WTC11 (cell line): Measurements from ENCODE around the gene MEF2D. TPM values are rescaled to one million over a fixed set of nuclear protein-coding genes. Genes with fewer than 3 reads are reported as not detected.
A peak's percentile ranks its signal among the peaks of the same experiment; 100 is the strongest.

Source experiments
- ATAC-seq: fragments of 200-7000 bp; cut with Tn5 transposase; 2 replicates; pipeline ENCODE4 v1.10.0; 2021; ENCODE audit warnings: mild to moderate bottlenecking, moderate library complexity
- CTCF ChIA-PET: fragments of 300-600 bp; sonication (Branson Sonifier 250); formaldehyde crosslinking; loops from one replicate; lab custom pipeline; 2021; ENCODE audit warnings: antibody characterized with exemption; lab: Charles Lee
- POLR2A ChIA-PET: fragments of 350-600 bp; sonication (Branson Sonifier 250); formaldehyde crosslinking; loops from one replicate; lab custom pipeline; 2021; ENCODE audit warnings: antibody characterized with exemption; lab: Charles Lee
- DNase-seq: peaks from one replicate; pipeline ENCODE4 v3.0.0; 2021; ENCODE audit warnings: low spot score
- H3K27ac Mint-ChIP-seq: 2 replicates; pipeline ENCODE4 v1.8.0; 2021; ENCODE audit warnings: mixed read lengths
- H3K27me3 Mint-ChIP-seq: 2 replicates; pipeline ENCODE4 v1.8.0; 2021; ENCODE audit warnings: low read depth, mild to moderate bottlenecking, moderate library complexity, mixed read lengths
- H3K36me3 Mint-ChIP-seq: 2 replicates; pipeline ENCODE4 v1.8.0; 2021; ENCODE audit warnings: mixed read lengths
- H3K4me1 Mint-ChIP-seq: 2 replicates; pipeline ENCODE4 v1.8.0; 2022; ENCODE audit warnings: mixed read lengths
- H3K4me3 Mint-ChIP-seq: 2 replicates; pipeline ENCODE4 v1.8.0; 2021; ENCODE audit warnings: mild to moderate bottlenecking, moderate library complexity, mixed read lengths
- H3K9me3 Mint-ChIP-seq: 2 replicates; pipeline ENCODE4 v1.8.0; 2021; ENCODE audit warnings: mixed read lengths
- CREB1 ChIP-seq: sonication (generic); formaldehyde crosslinking; IDR thresholded peaks from 2 replicates; pipeline ENCODE4 v1.8.0; 2023; ENCODE audit warnings: mild to moderate bottlenecking, missing genetic modification reagents
- ETV6 ChIP-seq: sonication (generic); formaldehyde crosslinking; IDR thresholded peaks from 2 replicates; pipeline ENCODE4 v1.8.1; 2022; ENCODE audit warnings: mild to moderate bottlenecking, missing genetic modification reagents
- GABPB1 ChIP-seq: sonication (generic); formaldehyde crosslinking; IDR thresholded peaks from 2 replicates; pipeline ENCODE4 v1.8.1; 2023; ENCODE audit warnings: mild to moderate bottlenecking, missing genetic modification reagents
- HMGA2 ChIP-seq: fragments of 250-450 bp; sonication (Bioruptor Pico); IDR thresholded peaks from 2 replicates; pipeline ENCODE4 v1.4.0; 2021; ENCODE audit warnings: mild to moderate bottlenecking, moderate library complexity
- KAT7 ChIP-seq: sonication (generic); formaldehyde crosslinking; IDR thresholded peaks from 2 replicates; pipeline ENCODE4 v1.8.1; 2023; ENCODE audit warnings: missing genetic modification reagents, mild to moderate bottlenecking, borderline replicate concordance
- MXD4 ChIP-seq: fragments of 250-450 bp; sonication (Bioruptor Pico); IDR thresholded peaks from 2 replicates; pipeline ENCODE4 v1.8.0; 2021; ENCODE audit warnings: mild to moderate bottlenecking, moderate library complexity, borderline replicate concordance
- PREB ChIP-seq: sonication (generic); formaldehyde crosslinking; IDR thresholded peaks from 2 replicates; pipeline ENCODE4 v1.8.1; 2022; ENCODE audit warnings: mild to moderate bottlenecking, missing genetic modification reagents, moderate library complexity, borderline replicate concordance
- PRRX2 ChIP-seq: fragments of 250-450 bp; sonication (Bioruptor Pico); IDR thresholded peaks from 2 replicates; pipeline ENCODE4 v1.8.0; 2021; ENCODE audit warnings: mild to moderate bottlenecking
- SMAD4 ChIP-seq: sonication (generic); formaldehyde crosslinking; IDR thresholded peaks from 2 replicates; pipeline ENCODE4 v1.8.0; 2022; ENCODE audit warnings: mild to moderate bottlenecking, missing genetic modification reagents
- TEAD4 ChIP-seq: sonication (generic); formaldehyde crosslinking; IDR thresholded peaks from 2 replicates; pipeline ENCODE4 v1.8.0; 2022; ENCODE audit warnings: mild to moderate bottlenecking, missing genetic modification reagents
- ZNF138 ChIP-seq: sonication (generic); formaldehyde crosslinking; conservative IDR thresholded peaks from 2 replicates; pipeline ENCODE4 v1.8.1; 2022; ENCODE audit warnings: mild to moderate bottlenecking, moderate library complexity, missing genetic modification reagents
- total RNA-seq: library from RNA; stranded (reverse); gene quantifications from 3 replicates; pipeline ENCODE4 v1.2.3, GENCODE V29; 2021
- TF ChIP-seq, protein P1 (sequence below): sonication (generic); formaldehyde crosslinking; IDR thresholded peaks from 2 replicates; pipeline ENCODE4 v1.8.0; 2022; ENCODE audit warnings: mild to moderate bottlenecking, missing genetic modification reagents
- TF ChIP-seq, protein P2 (sequence below): sonication (generic); formaldehyde crosslinking; IDR thresholded peaks from 2 replicates; pipeline ENCODE4 v1.8.0; 2023; ENCODE audit warnings: mild to moderate bottlenecking, missing genetic modification reagents
- TF ChIP-seq, protein P3 (sequence below): sonication (generic); formaldehyde crosslinking; IDR thresholded peaks from 2 replicates; pipeline ENCODE4 v1.8.1; 2022; ENCODE audit warnings: low read depth, missing genetic modification reagents, borderline replicate concordance
- TF ChIP-seq, protein P4 (sequence below): fragments of 250-450 bp; sonication (Bioruptor Pico); IDR thresholded peaks from 2 replicates; pipeline ENCODE4 v1.9.0; 2021; ENCODE audit warnings: mild to moderate bottlenecking
- TF ChIP-seq, protein P5 (sequence below): sonication (generic); formaldehyde crosslinking; IDR thresholded peaks from 2 replicates; pipeline ENCODE4 v1.8.0; 2022; ENCODE audit warnings: mild to moderate bottlenecking, missing genetic modification reagents

The MEF2D gene
- total RNA-seq, 1 experiment from 2014 or later, result 24.1 TPM

DNA sequence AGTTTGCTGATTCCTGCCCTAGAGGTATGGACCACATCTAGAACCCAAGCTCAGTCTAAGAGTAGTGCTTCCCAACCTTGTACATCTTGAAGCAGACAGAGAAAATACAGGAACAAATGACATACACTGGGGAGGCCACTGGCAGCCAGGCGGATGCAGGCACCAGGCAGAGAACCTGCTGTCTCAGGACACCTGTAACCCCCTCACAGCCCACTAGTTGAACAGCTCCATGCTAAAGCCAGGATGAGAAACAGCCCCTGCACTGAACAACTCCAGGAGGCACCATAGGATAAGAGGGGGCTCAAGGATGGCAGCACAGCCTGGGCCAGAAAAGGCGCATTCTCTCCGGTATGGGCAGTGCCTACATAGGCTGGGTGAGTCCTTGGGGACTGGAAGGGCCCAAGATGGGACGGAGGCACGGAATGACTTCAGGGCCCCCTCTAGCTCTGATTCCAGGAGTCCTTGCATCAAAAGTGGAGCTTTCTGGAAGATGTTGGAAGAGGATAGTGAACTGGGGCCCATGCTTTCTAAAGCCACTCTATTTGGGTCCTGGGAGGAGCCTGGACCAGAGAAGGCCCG is 16.0 kb downstream of the MEF2D start (continued):
- TF ChIP-seq PRRX2 (CRISPR knock-in tag), result no peak

DNA sequence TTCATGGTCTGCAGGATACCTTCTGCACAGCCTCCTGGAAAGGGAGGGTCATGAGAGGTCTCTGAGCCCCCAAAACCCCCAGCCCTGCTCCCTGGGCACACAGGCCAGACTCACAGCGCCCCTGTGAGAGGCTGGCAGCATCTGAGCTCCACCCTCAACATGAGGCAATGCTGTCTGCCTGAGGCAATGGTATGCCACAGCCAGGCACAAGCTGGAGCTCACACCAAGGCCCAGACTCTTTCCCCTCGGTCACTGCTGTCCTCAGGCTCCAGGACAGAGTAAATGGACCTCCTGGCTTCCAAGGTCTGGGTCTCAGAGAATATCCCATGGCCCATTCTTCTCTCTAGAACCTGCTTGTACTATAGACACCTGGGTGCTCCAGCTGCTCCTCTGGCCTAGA is 17.2 kb downstream of the MEF2D start:
- no peak for TF ChIP-seq PREB (CRISPR knock-in tag)
- no peak for TF ChIP-seq SMAD4 (CRISPR knock-in tag)
- TF ChIP-seq MXD4 (CRISPR knock-in tag), result no peak
- TF ChIP-seq, protein P1, sequence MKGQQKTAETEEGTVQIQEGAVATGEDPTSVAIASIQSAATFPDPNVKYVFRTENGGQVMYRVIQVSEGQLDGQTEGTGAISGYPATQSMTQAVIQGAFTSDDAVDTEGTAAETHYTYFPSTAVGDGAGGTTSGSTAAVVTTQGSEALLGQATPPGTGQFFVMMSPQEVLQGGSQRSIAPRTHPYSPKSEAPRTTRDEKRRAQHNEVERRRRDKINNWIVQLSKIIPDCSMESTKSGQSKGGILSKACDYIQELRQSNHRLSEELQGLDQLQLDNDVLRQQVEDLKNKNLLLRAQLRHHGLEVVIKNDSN (CRISPR knock-in tag), result no peak
- TF ChIP-seq, protein P2, sequence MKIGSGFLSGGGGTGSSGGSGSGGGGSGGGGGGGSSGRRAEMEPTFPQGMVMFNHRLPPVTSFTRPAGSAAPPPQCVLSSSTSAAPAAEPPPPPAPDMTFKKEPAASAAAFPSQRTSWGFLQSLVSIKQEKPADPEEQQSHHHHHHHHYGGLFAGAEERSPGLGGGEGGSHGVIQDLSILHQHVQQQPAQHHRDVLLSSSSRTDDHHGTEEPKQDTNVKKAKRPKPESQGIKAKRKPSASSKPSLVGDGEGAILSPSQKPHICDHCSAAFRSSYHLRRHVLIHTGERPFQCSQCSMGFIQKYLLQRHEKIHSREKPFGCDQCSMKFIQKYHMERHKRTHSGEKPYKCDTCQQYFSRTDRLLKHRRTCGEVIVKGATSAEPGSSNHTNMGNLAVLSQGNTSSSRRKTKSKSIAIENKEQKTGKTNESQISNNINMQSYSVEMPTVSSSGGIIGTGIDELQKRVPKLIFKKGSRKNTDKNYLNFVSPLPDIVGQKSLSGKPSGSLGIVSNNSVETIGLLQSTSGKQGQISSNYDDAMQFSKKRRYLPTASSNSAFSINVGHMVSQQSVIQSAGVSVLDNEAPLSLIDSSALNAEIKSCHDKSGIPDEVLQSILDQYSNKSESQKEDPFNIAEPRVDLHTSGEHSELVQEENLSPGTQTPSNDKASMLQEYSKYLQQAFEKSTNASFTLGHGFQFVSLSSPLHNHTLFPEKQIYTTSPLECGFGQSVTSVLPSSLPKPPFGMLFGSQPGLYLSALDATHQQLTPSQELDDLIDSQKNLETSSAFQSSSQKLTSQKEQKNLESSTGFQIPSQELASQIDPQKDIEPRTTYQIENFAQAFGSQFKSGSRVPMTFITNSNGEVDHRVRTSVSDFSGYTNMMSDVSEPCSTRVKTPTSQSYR (CRISPR knock-in tag), result no peak
- no peak for TF ChIP-seq ZNF138
- H3K4me3 Mint-ChIP-seq, result no peak overlapping the region
- ChIA-PET CTCF (interaction anchor here (0.9 to 6.1 kb wide), 4 partner anchors 20 to 102 kb away, joined by 3 to 142 read pairs (median 10); partner anchors contain the start of gene MEF2D), POLR2A (no interaction called here)
- DNase-seq, result no peak
- H3K4me1 Mint-ChIP-seq, result peaks cover 25% of the 10 kb centered on the region
- H3K36me3 Mint-ChIP-seq, result peaks cover 29% of the 10 kb centered on the region
- H3K9me3 Mint-ChIP-seq, result no peaks in the 10 kb centered on the region
- no peak for ATAC-seq
- 0 out of 2 replicates have a peak overlapping the region, but pooled peaks have one; percentile 49 for H3K27ac Mint-ChIP-seq
- no peaks in the 10 kb centered on the region for H3K27me3 Mint-ChIP-seq

- DNase-seq (no peak), ATAC-seq (no peak)
- no peak overlapping the region for H3K4me3 Mint-ChIP-seq
- TF ChIP-seq TEAD4 (CRISPR knock-in tag) (no peak), ETV6 (CRISPR knock-in tag) (no peak), PREB (CRISPR knock-in tag) (no peak), HMGA2 (CRISPR knock-in tag) (no peak), KAT7 (CRISPR knock-in tag) (no peak), GABPB1 (CRISPR knock-in tag) (no peak), CREB1 (no peak)
- TF ChIP-seq, protein P3, sequence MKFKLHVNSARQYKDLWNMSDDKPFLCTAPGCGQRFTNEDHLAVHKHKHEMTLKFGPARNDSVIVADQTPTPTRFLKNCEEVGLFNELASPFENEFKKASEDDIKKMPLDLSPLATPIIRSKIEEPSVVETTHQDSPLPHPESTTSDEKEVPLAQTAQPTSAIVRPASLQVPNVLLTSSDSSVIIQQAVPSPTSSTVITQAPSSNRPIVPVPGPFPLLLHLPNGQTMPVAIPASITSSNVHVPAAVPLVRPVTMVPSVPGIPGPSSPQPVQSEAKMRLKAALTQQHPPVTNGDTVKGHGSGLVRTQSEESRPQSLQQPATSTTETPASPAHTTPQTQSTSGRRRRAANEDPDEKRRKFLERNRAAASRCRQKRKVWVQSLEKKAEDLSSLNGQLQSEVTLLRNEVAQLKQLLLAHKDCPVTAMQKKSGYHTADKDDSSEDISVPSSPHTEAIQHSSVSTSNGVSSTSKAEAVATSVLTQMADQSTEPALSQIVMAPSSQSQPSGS, result no peak
- TF ChIP-seq, protein P4, sequence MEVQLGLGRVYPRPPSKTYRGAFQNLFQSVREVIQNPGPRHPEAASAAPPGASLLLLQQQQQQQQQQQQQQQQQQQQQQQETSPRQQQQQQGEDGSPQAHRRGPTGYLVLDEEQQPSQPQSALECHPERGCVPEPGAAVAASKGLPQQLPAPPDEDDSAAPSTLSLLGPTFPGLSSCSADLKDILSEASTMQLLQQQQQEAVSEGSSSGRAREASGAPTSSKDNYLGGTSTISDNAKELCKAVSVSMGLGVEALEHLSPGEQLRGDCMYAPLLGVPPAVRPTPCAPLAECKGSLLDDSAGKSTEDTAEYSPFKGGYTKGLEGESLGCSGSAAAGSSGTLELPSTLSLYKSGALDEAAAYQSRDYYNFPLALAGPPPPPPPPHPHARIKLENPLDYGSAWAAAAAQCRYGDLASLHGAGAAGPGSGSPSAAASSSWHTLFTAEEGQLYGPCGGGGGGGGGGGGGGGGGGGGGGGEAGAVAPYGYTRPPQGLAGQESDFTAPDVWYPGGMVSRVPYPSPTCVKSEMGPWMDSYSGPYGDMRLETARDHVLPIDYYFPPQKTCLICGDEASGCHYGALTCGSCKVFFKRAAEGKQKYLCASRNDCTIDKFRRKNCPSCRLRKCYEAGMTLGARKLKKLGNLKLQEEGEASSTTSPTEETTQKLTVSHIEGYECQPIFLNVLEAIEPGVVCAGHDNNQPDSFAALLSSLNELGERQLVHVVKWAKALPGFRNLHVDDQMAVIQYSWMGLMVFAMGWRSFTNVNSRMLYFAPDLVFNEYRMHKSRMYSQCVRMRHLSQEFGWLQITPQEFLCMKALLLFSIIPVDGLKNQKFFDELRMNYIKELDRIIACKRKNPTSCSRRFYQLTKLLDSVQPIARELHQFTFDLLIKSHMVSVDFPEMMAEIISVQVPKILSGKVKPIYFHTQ (CRISPR knock-in tag), result no peak
- TF ChIP-seq, protein P5, sequence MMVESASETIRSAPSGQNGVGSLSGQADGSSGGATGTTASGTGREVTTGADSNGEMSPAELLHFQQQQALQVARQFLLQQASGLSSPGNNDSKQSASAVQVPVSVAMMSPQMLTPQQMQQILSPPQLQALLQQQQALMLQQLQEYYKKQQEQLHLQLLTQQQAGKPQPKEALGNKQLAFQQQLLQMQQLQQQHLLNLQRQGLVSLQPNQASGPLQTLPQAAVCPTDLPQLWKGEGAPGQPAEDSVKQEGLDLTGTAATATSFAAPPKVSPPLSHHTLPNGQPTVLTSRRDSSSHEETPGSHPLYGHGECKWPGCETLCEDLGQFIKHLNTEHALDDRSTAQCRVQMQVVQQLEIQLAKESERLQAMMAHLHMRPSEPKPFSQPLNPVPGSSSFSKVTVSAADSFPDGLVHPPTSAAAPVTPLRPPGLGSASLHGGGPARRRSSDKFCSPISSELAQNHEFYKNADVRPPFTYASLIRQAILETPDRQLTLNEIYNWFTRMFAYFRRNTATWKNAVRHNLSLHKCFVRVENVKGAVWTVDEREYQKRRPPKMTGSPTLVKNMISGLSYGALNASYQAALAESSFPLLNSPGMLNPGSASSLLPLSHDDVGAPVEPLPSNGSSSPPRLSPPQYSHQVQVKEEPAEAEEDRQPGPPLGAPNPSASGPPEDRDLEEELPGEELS, result no peak
- H3K9me3 Mint-ChIP-seq, result no peaks in the 10 kb centered on the region
- CTCF ChIA-PET, result interaction anchor here (0.7 to 6.1 kb wide), 5 partner anchors 9 to 103 kb away, joined by 3 to 145 read pairs (median 18); partner anchors contain the start of gene MEF2D
- POLR2A ChIA-PET, result interaction anchor here (2.5 kb wide), 1 partner anchor 22 kb away, joined by 19 read pairs; no protein-coding TSS in a partner anchor
- H3K4me1 Mint-ChIP-seq, result peaks cover 24% of the 10 kb centered on the region
- H3K27ac Mint-ChIP-seq, result no peak overlapping the region
- H3K36me3 Mint-ChIP-seq, result peaks cover 29% of the 10 kb centered on the region
- H3K27me3 Mint-ChIP-seq, result no peaks in the 10 kb centered on the region
Observed at GRCh38 chr1:156482276-156482675, 18.3 kb downstream of the MEF2D start.
